Hematopoietic multipotent progenitor cell treated with erythropoietin and hydrocortisone succinate and interleukin-3 and kit ligand, for 6 days (in vitro differentiated cells): ENCODE measurements around the gene C19orf47.

Experiments used
- DNase-seq: peaks from one replicate; pipeline ENCODE4 v3.0.0-alpha.2; 2015

C19orf47 gene

DNA sequence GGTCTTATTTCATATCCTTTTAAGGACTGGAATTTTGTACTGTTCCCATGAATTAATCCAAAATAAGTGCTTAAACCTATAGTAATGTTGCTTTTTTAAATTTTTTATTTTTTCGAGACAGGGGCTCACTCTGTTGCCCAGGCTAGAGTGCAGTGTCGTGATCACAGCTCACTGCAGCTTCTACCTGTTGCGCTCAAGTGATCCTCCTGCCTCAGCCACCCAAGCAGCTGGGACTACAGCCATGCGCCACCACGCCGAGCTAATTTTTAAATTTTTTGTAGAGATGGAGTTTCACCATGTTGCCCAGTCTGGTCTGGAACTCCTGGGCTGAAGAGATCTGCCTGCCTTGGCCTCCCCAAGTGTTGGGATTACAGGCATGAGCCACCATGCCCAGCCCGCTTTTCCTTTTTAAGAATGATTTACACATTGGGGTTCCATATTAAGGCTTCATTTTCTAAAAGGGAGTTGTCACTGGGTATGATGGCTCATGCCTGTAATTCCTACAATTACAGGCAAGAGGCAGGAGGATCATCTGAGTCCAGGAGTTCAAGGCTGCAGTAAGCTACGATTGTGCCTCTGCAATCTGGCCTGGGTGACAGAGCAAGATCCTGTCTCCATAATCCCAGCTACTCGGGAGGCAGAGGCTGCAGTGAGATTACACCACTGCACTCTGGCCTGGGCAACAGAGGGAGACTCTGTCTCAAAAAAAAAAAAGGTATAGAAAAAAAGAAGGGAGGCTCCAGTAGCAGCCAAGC, 34.8 kb downstream of the C19orf47 start:
- DNase-seq = no peak

DNA sequence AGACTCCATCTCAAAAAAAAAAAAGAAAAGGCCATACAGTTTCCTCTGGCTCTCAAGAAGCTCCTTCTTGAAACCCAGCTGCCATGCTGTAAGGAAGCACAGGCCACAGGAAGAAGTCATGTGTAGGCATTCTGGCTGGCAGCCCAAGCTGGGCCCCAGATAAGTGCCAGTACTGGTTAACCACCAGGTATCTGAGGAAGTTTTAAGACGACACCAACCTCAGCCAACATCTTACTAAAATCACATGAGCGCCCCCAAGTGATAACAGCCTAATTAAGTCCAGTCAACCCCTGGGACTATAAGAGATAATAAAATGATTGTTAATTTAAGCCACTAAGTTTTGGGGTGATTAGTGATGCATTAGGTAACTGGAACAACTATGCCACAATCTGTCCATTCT, 35.7 kb downstream of the C19orf47 start:
- peak; percentile 71 for DNase-seq

DNA sequence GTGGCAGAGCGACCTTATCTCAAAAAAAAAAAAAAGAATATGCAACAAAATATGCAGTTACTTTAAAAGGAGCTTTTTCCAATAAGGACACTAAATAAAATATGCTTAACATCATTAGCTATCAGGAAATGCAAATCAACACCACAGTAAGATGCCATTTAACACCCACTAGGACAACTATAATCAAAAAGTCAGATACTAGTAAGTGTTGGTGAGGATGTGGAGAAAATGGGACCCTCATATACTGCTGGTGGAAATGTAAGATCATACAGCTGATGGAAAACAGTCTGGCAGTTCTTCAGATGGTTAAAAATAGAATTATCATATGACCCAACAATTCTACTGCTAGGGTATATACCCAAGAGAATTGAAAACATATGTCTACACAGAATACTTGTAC, 38.5 kb downstream of the C19orf47 start:
- DNase-seq = no peak

DNA sequence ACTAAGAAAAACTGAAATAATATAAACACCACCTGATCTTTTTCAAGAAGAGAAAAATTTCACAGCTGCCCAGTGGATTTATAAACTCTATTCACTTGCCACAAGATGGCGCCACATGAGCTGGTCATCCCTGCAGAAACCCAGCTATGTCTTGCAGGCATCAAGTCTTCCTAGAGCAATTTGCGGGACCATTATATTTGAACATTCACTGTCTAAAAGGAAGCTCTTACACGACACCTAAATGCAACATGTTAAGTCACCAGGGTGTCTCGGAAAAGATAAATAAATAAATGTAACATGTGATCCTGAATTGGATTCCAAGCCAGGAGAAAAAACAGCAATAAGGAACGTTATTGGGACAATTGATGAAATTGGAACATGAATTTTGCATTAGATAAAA, 42.8 kb downstream of the C19orf47 start:
- peak; percentile 95 for DNase-seq

DNA sequence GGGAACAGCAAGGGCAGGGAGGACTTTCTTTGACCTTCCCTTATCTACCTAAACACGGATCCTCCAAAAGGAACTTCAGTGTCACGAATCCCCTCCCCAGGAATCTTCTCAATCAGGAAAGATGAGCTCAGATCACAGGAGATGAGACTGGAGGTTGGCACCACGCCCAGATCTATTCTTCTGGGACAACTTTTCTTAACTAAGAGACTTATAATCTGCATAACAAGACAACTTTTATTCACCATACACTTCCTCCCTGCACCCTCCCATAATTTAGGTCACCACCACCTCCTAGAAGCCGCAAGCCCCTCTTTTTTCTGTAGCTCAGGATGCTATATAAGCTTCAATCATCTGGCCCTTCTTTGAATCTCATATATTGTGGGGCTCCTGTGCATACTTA, 43.9 kb downstream of the C19orf47 start:
- no peak for DNase-seq

DNA sequence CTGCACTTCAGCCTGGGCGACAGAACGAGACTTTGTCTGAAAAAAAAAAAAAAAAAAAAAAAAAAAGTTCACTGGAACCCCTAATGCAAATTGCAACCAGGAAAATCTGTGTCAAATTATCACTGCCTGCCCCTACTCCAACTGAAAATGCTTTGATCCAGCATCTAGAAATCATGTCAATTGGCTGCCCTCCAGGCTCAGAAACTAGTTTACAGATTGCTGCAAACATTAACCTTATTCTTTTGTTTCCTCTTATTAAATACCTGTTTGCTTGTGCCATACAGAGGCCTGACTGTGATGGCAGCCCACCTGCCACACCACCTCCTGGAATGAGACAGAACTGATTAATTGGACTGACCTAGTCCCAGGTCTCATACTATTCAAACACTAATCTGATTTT, 44.4 kb downstream of the C19orf47 start:
- DNase-seq = no peak

DNA sequence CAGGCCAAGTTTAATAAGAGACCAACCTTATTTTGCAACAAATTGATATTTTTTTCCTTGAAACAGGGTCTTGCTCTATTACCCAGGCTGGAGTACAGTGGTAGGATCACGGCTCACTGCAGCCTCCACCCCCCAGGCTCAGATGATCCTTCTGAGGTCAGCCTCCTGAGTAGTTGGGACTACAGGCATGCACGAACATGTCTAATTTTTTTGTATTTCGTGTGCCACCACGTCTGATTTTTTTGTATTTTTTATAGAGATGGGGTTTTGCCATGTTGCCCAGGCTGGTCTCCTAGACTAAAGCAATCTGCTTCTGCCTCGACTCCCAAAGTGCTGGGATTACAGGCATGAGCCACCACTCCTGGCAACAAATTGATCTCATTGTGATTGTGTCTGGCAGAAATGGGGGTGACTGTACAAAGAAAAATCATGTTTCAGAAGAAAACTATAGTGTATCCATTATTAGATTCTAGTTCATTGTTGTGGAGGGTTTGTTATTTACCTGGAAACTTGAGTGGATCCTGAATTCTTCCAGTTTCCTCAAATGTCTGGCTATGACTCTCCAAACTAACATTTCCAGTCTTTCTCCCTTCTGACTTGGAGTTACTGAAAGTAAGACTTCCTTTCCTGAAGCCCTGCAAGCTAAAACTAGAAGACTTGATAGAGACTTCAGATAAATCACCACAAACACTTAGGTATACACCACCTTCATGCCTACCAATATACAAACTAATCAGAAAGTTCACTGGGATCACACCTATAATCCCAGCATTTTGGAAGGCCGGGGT, 45.8 kb downstream of the C19orf47 start:
- DNase-seq = no peak

DNA sequence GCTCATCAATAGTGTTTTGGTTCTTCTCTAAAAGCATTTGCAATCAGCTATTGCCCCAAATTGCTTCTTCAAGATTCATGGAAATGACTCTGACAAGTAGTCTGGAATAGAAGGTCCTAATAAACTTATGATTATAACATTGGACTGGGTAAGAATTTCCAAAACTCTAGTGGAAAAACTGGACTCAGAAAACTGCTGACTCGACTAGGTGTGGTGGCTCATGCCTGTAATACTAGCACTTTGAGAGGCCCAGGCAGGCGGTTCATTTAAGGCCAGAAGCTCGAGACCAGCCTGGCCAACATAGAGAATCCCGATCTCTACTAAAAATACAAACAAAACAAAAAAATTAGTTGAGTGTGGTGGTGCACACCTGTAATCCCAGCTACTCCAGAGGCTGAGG, 47.5 kb downstream of the C19orf47 start:
- DNase-seq = no peak

DNA sequence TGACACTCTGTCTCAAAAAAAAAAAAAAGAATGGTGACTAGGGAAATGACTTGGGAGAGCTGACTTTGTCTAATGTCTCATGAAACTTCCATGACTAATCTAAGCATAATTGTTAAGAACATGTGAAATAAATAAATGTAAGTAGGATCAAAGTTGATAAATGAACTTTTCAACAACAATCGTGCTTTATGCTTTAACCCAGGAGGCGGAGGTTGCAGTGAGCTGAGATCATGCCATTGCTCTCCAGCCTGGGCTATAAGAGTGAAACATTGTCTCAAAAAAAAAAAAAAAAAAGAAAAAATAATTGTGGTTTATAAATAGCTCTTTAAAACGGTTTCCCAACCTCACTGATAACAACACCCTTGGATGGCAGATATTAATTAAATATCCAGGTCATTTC, 50.2 kb downstream of the C19orf47 start:
- DNase-seq = no peak

DNA sequence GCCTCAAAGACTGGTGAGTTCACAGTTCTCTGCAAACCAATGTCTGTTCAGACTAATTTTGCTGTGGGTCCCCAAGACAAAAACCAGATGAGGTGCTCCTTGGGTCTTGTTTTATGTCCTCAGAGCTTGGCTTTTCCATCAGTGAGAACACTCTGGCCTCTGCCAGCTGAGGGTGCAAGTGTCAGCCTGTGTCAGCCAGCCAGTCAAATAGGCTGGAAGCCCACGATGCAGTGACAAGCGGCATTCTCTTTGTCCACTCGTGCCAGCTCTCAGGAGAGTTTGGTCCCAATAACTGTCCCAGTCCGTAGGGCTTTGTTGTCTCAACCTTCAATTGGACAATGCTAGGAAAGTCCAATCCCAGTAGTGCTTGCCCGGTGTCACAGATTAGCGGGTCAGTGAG, 53.6 kb downstream of the C19orf47 start:
- no peak for DNase-seq

DNA sequence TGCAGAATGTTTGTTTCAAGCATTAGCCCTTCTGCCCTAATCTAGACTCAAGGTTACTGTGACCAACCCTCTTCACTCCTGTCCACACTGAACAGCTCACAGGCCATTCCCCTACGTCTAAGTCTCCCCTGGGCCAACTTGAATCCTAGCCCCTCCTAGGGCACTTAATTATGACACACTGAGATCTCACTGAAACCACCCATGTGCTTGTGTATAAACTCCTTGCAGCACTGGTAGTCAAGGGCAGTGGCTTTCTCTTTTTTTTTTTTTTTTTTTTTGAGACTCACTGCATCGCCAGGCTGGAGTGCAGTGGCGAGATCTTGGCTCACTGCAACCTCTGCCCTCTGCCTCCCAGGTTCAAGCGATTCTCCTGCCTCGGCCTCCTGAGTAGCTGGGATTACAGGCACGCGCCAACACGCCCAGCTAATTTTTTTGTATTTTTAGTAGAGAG, 61.2 kb downstream of the C19orf47 start:
- DNase-seq = no peak

DNA sequence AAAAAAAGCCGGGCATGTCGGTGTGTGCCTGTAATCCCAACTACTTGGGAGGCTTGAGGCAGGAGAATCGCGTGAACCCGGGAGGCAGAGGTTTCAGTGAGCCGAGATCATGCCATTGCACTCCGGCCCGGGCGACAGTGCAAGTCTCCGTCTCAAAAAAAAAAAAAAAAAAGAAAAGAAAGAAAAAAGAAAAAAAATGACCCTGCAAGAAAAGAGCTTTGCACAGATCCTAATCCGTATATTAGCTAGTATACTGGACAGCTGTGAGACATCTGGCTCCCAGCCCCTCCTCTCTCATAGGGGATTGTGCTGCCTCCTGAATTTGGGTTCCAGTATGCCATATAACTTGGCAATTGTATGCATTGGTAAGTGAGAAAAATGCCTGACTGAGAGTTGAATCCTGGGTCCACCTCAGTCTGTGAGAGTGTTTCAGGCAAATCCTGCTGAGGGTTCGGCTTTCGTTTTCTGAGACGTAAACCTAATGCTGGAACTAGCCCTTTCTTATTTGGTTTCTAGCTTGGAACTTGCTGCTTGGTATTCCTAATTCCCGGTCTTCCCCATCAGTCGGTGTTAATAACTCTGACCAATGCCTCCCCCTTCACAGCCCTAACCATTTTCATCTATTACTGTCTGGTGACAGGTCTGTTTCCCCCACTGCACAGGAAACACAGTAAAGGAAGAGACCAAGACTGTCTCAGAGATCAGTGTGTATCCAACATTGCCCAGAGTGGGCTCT, 61.8 kb downstream of the C19orf47 start:
- DNase-seq = no peak

DNA sequence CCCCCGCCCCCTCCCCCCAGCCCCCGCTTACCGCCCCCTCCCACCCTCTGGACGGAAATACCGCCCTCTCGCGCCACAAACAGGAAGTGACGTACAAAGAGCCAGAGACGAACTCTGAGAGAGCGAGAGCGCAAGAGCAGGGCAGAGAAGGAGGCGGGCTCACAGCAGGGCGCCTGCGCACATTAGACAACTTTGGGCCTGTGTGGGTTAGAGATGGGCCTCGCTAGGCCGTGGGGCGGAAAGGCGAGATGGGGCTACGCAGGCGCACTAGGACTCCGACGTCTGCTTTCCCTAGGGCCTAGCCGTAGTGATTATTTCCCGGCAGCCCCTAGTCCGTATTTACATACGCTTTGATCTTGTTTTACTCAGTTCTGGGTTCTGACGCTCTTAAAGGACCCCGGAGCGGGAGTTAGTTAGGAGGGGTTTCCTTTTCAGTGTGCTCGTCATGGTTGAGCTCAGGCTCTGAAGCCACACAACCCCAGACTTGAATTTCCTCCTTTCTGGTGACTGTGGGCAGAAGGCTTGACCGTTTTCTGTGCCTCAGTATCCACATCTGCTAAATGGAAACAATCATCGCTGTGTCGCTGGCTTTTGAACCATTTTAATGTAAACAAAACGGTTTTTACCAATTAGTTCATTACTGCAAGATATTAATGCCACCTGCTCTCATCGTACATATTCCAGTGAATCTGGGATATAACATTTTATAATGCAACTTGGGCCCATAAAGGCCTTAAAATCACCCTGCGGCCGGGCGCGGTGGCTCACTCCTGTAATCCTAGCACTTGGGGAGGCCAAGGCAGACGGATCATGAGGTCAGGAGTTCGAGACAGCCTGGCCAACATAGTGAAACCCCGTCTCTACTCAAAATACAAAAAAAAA, 62.6 kb downstream of the C19orf47 start:
- peak; percentile 100 for DNase-seq

DNA sequence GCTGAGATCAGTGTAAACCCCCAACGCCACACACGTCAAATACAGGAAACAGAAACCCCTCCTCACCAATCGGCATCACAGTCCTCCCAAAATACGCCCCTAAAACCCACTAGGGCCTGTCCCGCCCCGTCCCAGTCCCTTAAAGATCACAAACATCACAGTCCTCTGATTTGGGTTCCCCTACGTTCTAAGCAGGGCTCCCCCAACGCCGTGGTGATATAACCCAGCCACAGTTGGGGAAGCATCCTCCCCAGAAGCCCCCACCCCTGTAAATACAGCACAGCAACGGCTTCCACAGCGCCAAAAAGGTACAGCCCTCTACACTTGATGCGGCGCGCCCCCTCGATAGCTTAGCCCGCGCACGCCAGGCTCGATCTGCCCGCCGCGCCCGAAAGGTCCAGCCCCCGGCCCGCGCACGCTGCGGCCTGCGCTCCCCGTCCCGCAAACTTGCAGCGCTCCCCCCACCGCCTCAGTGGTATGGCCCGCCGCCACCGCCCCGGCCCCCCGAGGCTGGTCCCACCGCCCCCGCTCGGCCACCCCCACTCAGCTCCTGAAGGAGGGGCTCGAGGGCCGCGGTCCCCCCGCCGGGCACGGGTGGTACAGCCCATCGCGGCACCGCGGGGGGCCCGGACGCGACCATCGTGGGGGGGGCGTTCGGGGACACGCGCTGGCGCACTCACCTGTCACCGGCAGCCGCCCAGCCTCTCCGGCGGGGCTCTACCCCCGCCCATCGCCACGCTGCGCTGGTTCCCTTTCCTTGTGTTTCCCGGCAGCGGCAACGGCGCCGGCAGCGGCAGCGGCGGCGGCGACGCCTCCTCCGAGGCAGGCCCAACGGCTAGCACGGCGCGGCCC, 63.5 kb downstream of the C19orf47 start, which contains the start of gene AKT2:
Gene AKT2 (minus strand): TSS at position 845 of the 852 bp plus-strand sequence. CDS start 20,078 bp downstream, outside the sequence.
- DNase-seq = peak; percentile 60

DNA sequence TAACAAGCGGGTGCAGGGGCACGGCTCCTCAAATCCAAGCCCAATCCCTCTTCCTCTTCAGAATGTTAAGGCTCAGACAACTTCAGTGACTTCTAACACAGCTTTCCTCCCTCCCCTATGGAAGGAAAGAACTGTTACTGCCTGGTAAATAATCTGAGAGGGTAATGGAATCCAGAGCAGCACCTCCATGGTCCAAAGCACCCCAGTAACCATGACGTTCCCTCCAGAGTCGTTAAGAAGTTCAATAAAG, 64.0 kb downstream of the C19orf47 start:
- no peak for DNase-seq

DNA sequence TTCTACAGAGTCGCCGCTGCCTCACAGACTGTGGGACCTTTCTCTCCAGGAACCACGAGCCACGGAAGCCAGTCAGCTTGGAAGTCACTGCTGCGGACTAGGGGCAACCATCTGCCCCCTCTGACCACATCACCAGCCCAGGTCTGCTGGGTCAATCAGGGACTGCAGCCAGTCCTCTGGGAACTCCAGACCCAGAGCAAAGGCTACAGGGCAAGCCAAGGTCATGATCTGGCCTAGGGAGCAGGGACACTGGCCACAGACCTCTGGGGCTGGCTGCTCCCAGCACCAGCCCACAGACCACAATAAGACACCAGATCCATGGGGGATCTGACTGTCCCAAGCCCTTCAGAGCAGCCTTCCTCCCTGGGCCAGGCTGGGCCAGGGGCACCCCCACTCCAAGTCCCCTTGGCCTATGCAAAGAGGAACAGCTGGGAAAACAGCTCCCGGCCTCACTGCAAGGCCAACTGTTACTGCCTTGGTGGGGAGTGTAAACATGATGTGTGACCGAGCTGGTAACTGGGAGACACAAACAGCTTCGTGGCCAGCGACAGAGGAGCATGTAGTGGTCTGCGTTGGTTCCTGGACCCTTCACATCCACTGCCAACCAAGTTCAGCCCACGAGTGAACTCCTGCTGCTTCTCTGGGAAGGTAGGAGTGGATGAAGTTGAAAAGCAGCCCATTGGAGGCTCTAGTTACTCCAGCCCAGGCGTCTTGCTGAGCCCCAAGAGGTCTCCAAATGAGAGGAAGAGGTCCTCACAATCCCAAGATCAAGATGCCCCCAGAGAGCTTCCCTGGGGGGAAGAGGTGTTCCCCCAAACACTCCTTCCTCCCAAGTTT, 64.6 kb downstream of the C19orf47 start:
- no peak for DNase-seq

DNA sequence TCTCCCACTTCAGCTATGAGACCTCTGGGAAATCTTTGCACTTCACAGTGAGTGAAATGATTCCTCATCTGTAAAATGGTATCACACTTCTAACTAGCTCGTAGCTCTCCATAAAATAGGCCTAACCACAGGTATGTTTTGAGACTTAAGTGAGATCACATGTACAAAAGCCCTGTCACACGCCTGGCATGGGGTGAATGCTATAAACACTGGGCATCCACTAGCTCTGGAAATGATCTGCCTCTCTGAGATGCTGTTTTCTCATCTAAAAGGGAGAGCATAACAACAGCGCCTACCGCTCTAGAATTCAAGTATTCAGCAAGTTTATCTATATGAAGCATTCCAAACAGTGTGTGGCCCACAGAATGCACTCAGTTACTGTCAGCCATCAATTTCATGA, 65.3 kb downstream of the C19orf47 start:
- no peak for DNase-seq

DNA sequence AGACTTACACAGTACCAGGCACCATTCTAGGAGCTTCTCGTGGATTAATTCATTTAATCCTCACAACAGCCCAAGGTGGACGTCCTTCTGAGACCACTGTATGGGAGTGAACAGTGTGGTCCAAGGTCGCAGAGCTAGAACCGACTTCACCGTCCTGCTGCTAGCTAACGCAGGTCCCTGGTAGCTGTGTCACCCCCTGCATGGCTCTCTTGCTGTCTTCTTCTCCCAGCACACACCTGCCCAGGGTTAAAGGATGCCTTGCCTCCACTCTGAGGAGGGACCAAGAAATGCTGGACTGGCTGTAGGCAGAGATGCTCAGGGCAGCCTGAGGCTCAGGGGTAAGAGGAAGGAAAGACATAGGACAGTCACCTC, 66.0 kb downstream of the C19orf47 start:
- no peak for DNase-seq

DNA sequence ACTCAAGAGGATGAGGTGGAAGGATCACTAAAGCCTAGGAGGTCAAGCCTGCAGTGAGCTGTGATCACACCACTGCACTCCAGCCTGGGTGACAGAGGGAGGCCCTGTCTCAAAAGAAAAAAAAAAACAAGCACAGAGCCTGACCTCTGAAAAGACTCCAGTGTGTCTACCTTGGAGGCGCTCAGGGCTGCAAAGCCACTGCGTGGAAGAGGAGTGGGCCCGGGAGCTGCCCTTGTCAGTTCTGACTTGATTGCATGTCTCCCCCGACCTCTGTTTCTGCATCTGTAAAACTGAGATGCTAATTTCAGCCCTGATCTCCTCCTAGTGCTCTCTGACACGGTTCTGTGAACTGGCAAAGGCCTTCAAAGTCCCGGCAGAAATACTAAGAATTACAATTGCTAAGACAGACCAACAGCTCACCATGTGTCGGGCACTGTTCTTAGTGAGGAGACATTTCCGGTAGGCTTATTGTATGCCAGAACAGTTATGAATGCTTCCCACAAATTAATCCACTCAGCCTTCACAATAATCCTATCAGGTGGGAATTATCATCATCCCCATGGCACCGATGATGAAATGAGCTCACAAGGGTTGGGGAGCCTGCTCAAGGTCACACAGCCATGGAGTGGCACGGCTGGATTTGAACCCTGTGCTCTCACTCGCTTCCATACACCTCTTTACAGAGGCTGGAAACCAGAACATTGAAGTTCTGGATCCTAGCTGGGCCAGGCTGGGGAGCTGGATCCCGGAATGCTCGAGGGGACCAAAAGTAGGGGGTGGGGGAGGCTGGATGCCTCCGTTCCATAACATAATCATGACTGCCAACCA, 66.6 kb downstream of the C19orf47 start:
- DNase-seq = no peak
